Nephron (organoid): ENCODE measurements around the gene ZNF44.

Source experiments
- H3K27ac Mint-ChIP-seq, 3 experiments: 2 replicates each; pipeline ENCODE4 v1.8.0; 2020; ENCODE audit warnings: mixed read lengths in 3 of 3, mild to moderate bottlenecking in 2 of 3, moderate library complexity in 1 of 3
- H3K27me3 Mint-ChIP-seq: 2 replicates; pipeline ENCODE4 v1.8.0; 2021; ENCODE audit warnings: low read depth, mild to moderate bottlenecking, moderate library complexity, mixed read lengths
- H3K36me3 Mint-ChIP-seq: 2 replicates; pipeline ENCODE4 v1.8.0; 2020; ENCODE audit warnings: low read depth, mixed read lengths
- H3K4me1 Mint-ChIP-seq: 2 replicates; pipeline ENCODE4 v1.8.0; 2020; ENCODE audit warnings: mixed read lengths
- H3K4me3 Mint-ChIP-seq, 3 experiments: 2 replicates each; pipeline ENCODE4 v1.8.0; 2020; ENCODE audit warnings: mild to moderate bottlenecking in 3 of 3, mixed read lengths in 3 of 3, moderate library complexity in 2 of 3
- H3K9me3 Mint-ChIP-seq: 2 replicates; pipeline ENCODE4 v1.8.0; 2020; ENCODE audit warnings: mixed read lengths
- CTCF ChIP-seq, 3 experiments: fragments of 200-600 bp; sonication (generic); IDR thresholded peaks; one replicate each; pipeline ENCODE4 v1.5.0; 2021; ENCODE audit warnings: antibody characterized with exemption in 3 of 3; ENCODE audit not compliant: unreplicated experiment in 3 of 3

ZNF44 gene

GRCh38 chr19:12255372-12255771 lies 39.3 kb downstream of the ZNF44 start:
- Mint-ChIP-seq H3K4me3 (no peak overlapping the region), H3K36me3 (peaks cover 32% of the 10 kb centered on the region), H3K9me3 (peaks cover 52% of the 10 kb centered on the region), H3K27ac (no peak overlapping the region), H3K27me3 (no peaks in the 10 kb centered on the region), H3K4me1 (no peaks in the 10 kb centered on the region)
- TF ChIP-seq CTCF (IDR thresholded peaks at IDR 0.05; ENCODE audit: unreplicated experiment in 3 of 3) = no peak

GRCh38 chr19:12247644-12248222 lies 47.0 kb downstream of the ZNF44 start:
- H3K4me3 Mint-ChIP-seq = no peak overlapping the region
- TF ChIP-seq CTCF (IDR thresholded peaks at IDR 0.05; ENCODE audit: unreplicated experiment in 3 of 3) = no peak
- H3K9me3 Mint-ChIP-seq = peaks cover 68% of the 10 kb centered on the region
- no peaks in the 10 kb centered on the region for H3K4me1 Mint-ChIP-seq
- no peak overlapping the region for H3K27ac Mint-ChIP-seq
- H3K36me3 Mint-ChIP-seq = peaks cover 77% of the 10 kb centered on the region
- H3K27me3 Mint-ChIP-seq = no peaks in the 10 kb centered on the region

GRCh38 chr19:12244370-12244769 lies 50.3 kb downstream of the ZNF44 start:
- no peak for TF ChIP-seq CTCF (IDR thresholded peaks at IDR 0.05; ENCODE audit: unreplicated experiment in 3 of 3)
- Mint-ChIP-seq H3K4me1 (no peaks in the 10 kb centered on the region), H3K9me3 (peaks cover 65% of the 10 kb centered on the region), H3K36me3 (peaks cover 84% of the 10 kb centered on the region), H3K4me3 (no peak overlapping the region), H3K27ac (no peak overlapping the region), H3K27me3 (no peaks in the 10 kb centered on the region)

GRCh38 chr19:12237143-12237839 lies 57.4 kb downstream of the ZNF44 start:
- no peak overlapping the region for H3K4me3 Mint-ChIP-seq
- TF ChIP-seq CTCF (IDR thresholded peaks at IDR 0.05; ENCODE audit: unreplicated experiment in 3 of 3) = no peak
- peaks cover 55% of the 10 kb centered on the region for H3K9me3 Mint-ChIP-seq
- H3K36me3 Mint-ChIP-seq = peaks cover 85% of the 10 kb centered on the region
- H3K4me1 Mint-ChIP-seq = no peaks in the 10 kb centered on the region
- no peaks in the 10 kb centered on the region for H3K27me3 Mint-ChIP-seq
- H3K27ac Mint-ChIP-seq = no peak overlapping the region

- no peak overlapping the region for H3K27ac Mint-ChIP-seq
- peaks cover 89% of the 10 kb centered on the region for H3K36me3 Mint-ChIP-seq
- no peak for TF ChIP-seq CTCF (IDR thresholded peaks at IDR 0.05; ENCODE audit: unreplicated experiment in 3 of 3)
- H3K9me3 Mint-ChIP-seq = peaks cover 75% of the 10 kb centered on the region
- no peaks in the 10 kb centered on the region for H3K4me1 Mint-ChIP-seq
- H3K27me3 Mint-ChIP-seq = no peaks in the 10 kb centered on the region
- no peak overlapping the region for H3K4me3 Mint-ChIP-seq
Observed at GRCh38 chr19:12232961-12233360, 61.7 kb downstream of the ZNF44 start.
